Upper lobe of left lung (tissue), 6 donors: ENCODE results near the gene NOTCH4. TPM values are rescaled to one million over a fixed set of nuclear protein-coding genes. Genes with fewer than 3 reads are reported as not detected.
A peak's percentile ranks its signal among the peaks of the same experiment; 100 is the strongest.
"Not testable (repeated sequence)": the region's sequence is repeated elsewhere in the genome, so short reads cannot be mapped to it uniquely, and the experiment has no call there.

ENCODE experiments used
- ATAC-seq, 2 donors: fragments of 200-7000 bp; cut with Tn5 transposase; one replicate each; pipeline ENCODE4 v1.9.1; 2022; ENCODE audit warnings: mild to moderate bottlenecking in 2 of 2, moderate library complexity in 2 of 2; ENCODE audit not compliant: low FRiP score in 2 of 2
- DNase-seq, 2 donors: peaks; one replicate each; pipeline ENCODE4 v3.0.0-alpha.2; 2019 to 2020
- H3K27ac ChIP-seq, 4 donors: fragments of 200-600 bp; sonication (generic); one replicate each; pipeline ENCODE4 v1.5.1; 2016 to 2019
- H3K27me3 ChIP-seq, 4 donors: fragments of 200-600 bp; sonication (generic); one replicate each; pipeline ENCODE4 v1.5.1; 2017 to 2019
- H3K36me3 ChIP-seq, 4 donors: fragments of 200-600 bp; sonication (generic); one replicate each; pipeline ENCODE4 v1.5.1; 2016 to 2019
- H3K4me1 ChIP-seq, 4 donors: fragments of 200-600 bp; sonication (generic); one replicate each; pipeline ENCODE4 v1.5.1; 2018 to 2019
- H3K4me3 ChIP-seq, 4 donors: fragments of 200-600 bp; sonication (generic); one replicate each; pipeline ENCODE4 v1.5.1; 2017 to 2019; ENCODE audit warnings: mild to moderate bottlenecking in 2 of 4, moderate library complexity in 1 of 4
- H3K9me3 ChIP-seq, 4 donors: fragments of 200-600 bp; sonication (generic); one replicate each; pipeline ENCODE4 v1.5.1; 2018 to 2019
- EP300 ChIP-seq, 4 donors: sonication (generic); formaldehyde crosslinking; IDR thresholded peaks; one replicate each; pipeline ENCODE4 v1.5.1; 2017; ENCODE audit warnings: antibody characterized with exemption in 4 of 4, control low read depth in 2 of 4
- POLR2A ChIP-seq, 4 donors: fragments of 450-650 bp; IDR thresholded peaks; one replicate each; pipeline ENCODE4 v1.5.1; 2016 to 2017; ENCODE audit warnings: antibody characterized with exemption in 4 of 4, mild to moderate bottlenecking in 2 of 4
- POLR2AphosphoS5 ChIP-seq, 2 donors: sonication (generic); formaldehyde crosslinking; IDR thresholded peaks; one replicate each; pipeline ENCODE4 v1.5.1; 2017; ENCODE audit warnings: antibody characterized with exemption in 2 of 2
- WGBS, 2 donors: methylation state at CpG; one replicate each; pipeline ENCODE4 v1.1.5; 2017 to 2018; 5-methylcytosine and 5-hydroxymethylcytosine counted together
- total RNA-seq, 6 donors: library from RNA; depleted of rRNA in 4 of 6; stranded (reverse); fragments of >200 nt in 4 of 6; gene quantifications; one replicate each; pipeline versions ENCODE4 v1.1.0 to v1.2.1, GENCODE V29; 2016 to 2021
- TF ChIP-seq, protein P1 (sequence below), 6 experiments: fragments of 450-650 bp in 4 of 6; fragments of 200-600 bp in 2 of 6; sonication (generic) in 2 of 6; IDR thresholded peaks; one replicate each; pipeline ENCODE4 v1.5.1; 2016 to 2019; ENCODE audit warnings: antibody characterized with exemption in 6 of 6
- donor health status: DM: no; HTN: no; CAD: no; lungs with moderate emphysema.
- donor health status: DM: no; HTN: yes; CAD: no; lungs with severe emphysema.

The NOTCH4 gene
- total RNA-seq, 6 donors from 2014 or later = 27.0 to 139 (median 65.1) TPM

DNA sequence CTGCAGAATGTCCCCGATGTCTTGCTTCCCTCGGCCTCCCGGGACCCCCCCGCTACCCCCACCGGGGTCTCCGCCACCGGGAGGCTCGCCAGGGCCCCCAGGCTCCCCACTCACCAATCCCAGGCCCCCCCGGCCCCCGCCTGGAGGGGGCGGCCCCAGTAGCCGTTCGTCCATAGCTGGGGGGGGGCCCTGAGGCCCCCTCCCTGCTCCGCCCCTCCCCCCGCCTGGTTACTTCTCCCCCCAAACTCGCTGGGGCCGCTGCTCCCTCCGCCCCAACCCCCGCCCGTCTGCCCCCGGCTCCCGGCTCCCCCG is 34.2 kb downstream of the NOTCH4 start:
- WGBS, 2 donors = 19% methylated on average over 4 of the region's 23 CpGs; no CpG with 5 or more reads in 1 of the 2 donors

DNA sequence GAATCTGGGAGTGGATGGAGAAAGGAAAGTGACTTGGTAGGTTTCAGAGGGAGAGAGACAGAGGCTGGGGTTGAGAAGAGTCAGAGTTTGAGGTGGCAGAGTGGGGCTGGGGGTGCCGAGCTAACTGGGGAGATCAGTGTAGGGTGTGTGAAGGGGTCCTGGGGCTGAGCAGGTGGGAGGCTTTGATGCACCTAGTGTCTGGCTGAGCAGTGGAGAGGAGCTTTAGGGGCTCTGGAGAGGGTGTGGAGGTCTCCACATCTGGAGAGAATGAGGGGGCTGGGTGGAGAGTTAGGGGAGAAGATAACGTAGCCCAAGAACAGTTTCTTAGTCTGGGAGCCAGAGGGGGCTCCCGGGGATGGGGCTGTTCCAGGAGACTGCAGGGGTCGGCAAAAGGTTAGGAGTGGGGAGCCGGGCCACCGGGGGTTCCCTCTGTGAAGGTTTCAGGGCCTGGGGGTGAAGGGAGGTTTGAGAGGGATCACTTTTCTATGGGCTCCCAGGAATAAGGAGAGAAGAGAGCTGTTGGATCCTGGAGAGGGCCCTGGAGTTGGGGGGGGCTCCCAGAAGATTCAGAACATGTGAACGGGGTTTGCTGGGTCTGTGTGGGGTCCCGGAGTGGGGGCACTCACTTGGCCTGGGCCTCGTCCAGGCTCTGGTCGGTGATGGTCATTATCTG is 34.7 kb downstream of the NOTCH4 start:
- ATAC-seq (no peak), DNase-seq (no peak)
- TF ChIP-seq EP300 (IDR thresholded peaks at IDR 0.05) (no peak), POLR2AphosphoS5 (IDR thresholded peaks at IDR 0.05) (no peak), POLR2A (IDR thresholded peaks at IDR 0.05) (no peak)
- TF ChIP-seq, protein P1, sequence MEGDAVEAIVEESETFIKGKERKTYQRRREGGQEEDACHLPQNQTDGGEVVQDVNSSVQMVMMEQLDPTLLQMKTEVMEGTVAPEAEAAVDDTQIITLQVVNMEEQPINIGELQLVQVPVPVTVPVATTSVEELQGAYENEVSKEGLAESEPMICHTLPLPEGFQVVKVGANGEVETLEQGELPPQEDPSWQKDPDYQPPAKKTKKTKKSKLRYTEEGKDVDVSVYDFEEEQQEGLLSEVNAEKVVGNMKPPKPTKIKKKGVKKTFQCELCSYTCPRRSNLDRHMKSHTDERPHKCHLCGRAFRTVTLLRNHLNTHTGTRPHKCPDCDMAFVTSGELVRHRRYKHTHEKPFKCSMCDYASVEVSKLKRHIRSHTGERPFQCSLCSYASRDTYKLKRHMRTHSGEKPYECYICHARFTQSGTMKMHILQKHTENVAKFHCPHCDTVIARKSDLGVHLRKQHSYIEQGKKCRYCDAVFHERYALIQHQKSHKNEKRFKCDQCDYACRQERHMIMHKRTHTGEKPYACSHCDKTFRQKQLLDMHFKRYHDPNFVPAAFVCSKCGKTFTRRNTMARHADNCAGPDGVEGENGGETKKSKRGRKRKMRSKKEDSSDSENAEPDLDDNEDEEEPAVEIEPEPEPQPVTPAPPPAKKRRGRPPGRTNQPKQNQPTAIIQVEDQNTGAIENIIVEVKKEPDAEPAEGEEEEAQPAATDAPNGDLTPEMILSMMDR (IDR thresholded peaks at IDR 0.05) = no peak
- Histone ChIP-seq H3K36me3 (peaks cover 0 to 24% (median 12%) of the 10 kb centered on the region in 4 donors), H3K27ac (peak overlapping the region; percentile 93 to 98 (median 96)), H3K9me3 (no peaks in the 10 kb centered on the region), H3K4me1 (peaks cover 68 to 81% (median 77%) of the 10 kb centered on the region in 4 donors), H3K27me3 (no peaks in the 10 kb centered on the region), H3K4me3 (peak overlapping the region; percentile 72 to 96 (median 83))
- WGBS, 2 donors = 4 to 5% methylated on average over 8 to 10 of the region's 10 CpGs

More for the DNA sequence above, 34.2 kb downstream of the NOTCH4 start:
- ATAC-seq (peak in 1 of 2 donors; percentile 10), DNase-seq (peak in 1 of 2 donors; percentile 89)
- H3K9me3 ChIP-seq = no peaks in the 10 kb centered on the region
- H3K36me3 ChIP-seq = peaks cover 0 to 24% (median 12%) of the 10 kb centered on the region in 4 donors
- peaks cover 69 to 81% (median 77%) of the 10 kb centered on the region in 4 donors for H3K4me1 ChIP-seq
- no peaks in the 10 kb centered on the region for H3K27me3 ChIP-seq
- peak overlapping the region; percentile 72 to 96 (median 83) for H3K4me3 ChIP-seq
- peak overlapping the region; percentile 93 to 98 (median 96) for H3K27ac ChIP-seq
- TF ChIP-seq EP300 (IDR thresholded peaks at IDR 0.05) (no peak), POLR2A (IDR thresholded peaks at IDR 0.05) (no peak), POLR2AphosphoS5 (IDR thresholded peaks at IDR 0.05) (no peak)
- TF ChIP-seq, protein P1 (IDR thresholded peaks at IDR 0.05) = no peak

DNA sequence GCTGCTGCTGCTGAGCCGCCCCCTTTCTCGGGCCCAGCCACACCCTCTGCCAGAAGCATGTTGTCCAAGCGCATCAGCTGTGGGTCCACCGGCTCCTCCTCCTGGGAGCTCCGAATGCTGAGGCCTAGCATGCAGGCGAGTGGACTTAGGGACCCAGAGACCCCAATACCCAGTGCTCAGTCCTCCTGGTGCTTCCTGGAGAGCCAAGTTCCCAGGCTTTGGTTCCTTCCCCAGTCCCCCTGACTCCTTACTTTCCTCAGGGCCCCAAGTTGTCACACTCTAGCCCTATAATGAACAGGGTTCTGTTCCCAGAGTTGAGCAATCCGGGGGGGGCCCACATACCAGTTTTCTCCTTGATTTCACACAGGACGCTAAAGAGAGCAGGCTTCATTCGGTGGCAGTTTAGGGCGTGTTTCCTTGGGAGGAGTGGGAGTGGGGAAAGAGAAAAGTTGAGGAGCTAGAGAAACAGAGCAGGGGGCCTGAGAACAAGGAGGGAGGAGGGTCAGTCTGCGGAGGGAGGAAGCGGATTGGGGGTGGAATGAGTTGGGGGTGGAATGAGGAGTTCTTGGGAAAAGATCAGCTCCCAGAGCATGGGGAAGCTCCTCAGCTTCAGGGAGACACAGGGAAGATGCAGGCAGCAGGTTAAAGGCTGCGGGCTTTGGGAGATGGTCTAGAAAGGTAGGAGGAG is 35.3 kb downstream of the NOTCH4 start:
- Histone ChIP-seq H3K4me1 (peaks cover 71 to 83% (median 81%) of the 10 kb centered on the region in 4 donors), H3K27ac (peak overlapping the region; percentile 93 to 98 (median 96)), H3K27me3 (no peaks in the 10 kb centered on the region), H3K4me3 (peak overlapping the region; percentile 5 to 96 (median 76)), H3K9me3 (no peaks in the 10 kb centered on the region), H3K36me3 (peaks cover 0 to 24% (median 12%) of the 10 kb centered on the region in 4 donors)
- DNase-seq (no peak), ATAC-seq (no peak)
- TF ChIP-seq, protein P1 (IDR thresholded peaks at IDR 0.05) = no peak
- TF ChIP-seq POLR2AphosphoS5 (IDR thresholded peaks at IDR 0.05) (no peak), POLR2A (IDR thresholded peaks at IDR 0.05) (no peak), EP300 (IDR thresholded peaks at IDR 0.05) (no peak)
- WGBS, 2 donors = 17 to 22% methylated on average over 10 to 13 of the region's 13 CpGs

DNA sequence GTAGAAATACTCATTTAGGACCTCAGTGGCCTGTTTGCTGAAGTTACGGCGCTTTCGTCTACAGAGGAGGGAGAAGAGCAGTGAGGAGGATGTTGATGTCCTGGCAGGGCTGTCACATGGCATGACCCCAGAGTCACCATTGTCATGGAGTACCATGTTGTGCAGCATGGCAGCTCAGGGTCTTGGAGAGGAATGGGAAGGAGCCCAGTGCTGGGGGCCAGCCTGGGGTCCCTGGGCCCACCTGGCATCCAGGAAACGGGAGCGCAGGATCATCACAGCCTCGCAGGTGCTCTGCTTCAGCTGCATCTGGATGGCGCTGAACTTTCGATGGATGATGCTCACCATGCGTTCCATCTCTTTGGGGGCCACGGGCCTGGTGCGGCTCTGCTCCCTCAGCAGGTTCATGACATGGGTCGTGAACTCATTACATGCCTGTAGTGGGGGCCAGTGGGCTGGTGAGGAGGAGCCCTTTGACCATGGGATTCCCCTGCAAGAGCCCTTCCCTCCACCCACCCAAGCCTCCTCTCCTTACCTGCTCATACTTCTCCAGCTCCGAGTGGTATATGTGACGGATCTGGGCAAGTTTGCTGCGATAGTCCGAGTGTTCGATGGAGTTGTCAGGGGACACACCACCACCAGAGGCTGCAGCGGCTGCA is 36.0 kb downstream of the NOTCH4 start:
- peak overlapping the region in 3 of 4 donors; percentile 72 to 96 (median 80) for H3K4me3 ChIP-seq
- not testable (repeated sequence) for ATAC-seq, H3K27me3 ChIP-seq, H3K9me3 ChIP-seq
- H3K27ac ChIP-seq = peak overlapping the region; percentile 77 to 98 (median 95)
- peaks cover 0 to 25% (median 16%) of the 10 kb centered on the region in 4 donors for H3K36me3 ChIP-seq
- DNase-seq = peak in 1 of 2 donors; percentile 43
- H3K4me1 ChIP-seq = peaks cover 66 to 80% (median 77%) of the 10 kb centered on the region in 4 donors
- 77 to 78% methylated on average over 8 to 18 of the region's 18 CpGs for WGBS, 2 donors
